Ishikawa (cell line): Measurements from ENCODE around the gene KCNIP4.

Experiments used
- CEBPB ChIP-seq: IDR thresholded peaks from 2 replicates; pipeline ENCODE4 v1.6.1; 2012
- CREB1 ChIP-seq: IDR thresholded peaks from 2 replicates; pipeline ENCODE4 v1.6.1; 2012; ENCODE audit warnings: low read depth
- EP300 ChIP-seq: IDR thresholded peaks from 2 replicates; pipeline ENCODE4 v1.6.1; 2012; ENCODE audit warnings: borderline replicate concordance
- FOXM1 ChIP-seq: IDR thresholded peaks from 2 replicates; pipeline ENCODE4 v1.6.1; 2012; ENCODE audit warnings: low read depth, borderline replicate concordance
- MAX ChIP-seq: IDR thresholded peaks from 2 replicates; pipeline ENCODE4 v1.6.1; 2012
- REST ChIP-seq: IDR thresholded peaks from 2 replicates; pipeline ENCODE4 v1.6.1; 2012; ENCODE audit warnings: low read depth, mild to moderate bottlenecking
- TAF1 ChIP-seq: IDR thresholded peaks from 2 replicates; pipeline ENCODE4 v1.6.1; 2012; ENCODE audit warnings: low read depth, mild to moderate bottlenecking
- TEAD4 ChIP-seq: IDR thresholded peaks from 2 replicates; pipeline ENCODE4 v1.6.1; 2012
- YY1 ChIP-seq: IDR thresholded peaks from 2 replicates; pipeline ENCODE4 v1.6.1; 2012; ENCODE audit warnings: low read depth
- ZBTB7A ChIP-seq: IDR thresholded peaks from 2 replicates; pipeline ENCODE4 v1.6.1; 2012; ENCODE audit warnings: low read depth

GRCh38 chr4:21879187-21879586, 69.4 kb downstream of the KCNIP4 start:
- TF ChIP-seq TAF1 (no peak), MAX (no peak), CEBPB (no peak), EP300 (no peak), YY1 (no peak), FOXM1 (no peak), REST (no peak), CREB1 (no peak), ZBTB7A (no peak), TEAD4 (no peak)
